ENCODE measurements around the gene CACNA1S.

GRCh38 chr1:201065686-201066085 is 46.5 kb downstream of the CACNA1S start:
- TF ChIP-seq POLR2A (IDR thresholded peaks at IDR 0.05), result no peak
- TF ChIP-seq CTCF (IDR thresholded peaks at IDR 0.05), result no peak
- no peak for TF ChIP-seq POLR2AphosphoS5 (IDR thresholded peaks at IDR 0.05)
- no peak for TF ChIP-seq EP300 (IDR thresholded peaks at IDR 0.05)

Measured in gastroesophageal sphincter (tissue), 3 donors.